Mesenchymal stem cell (in vitro differentiated cells and primary cell): Measurements from ENCODE around the gene SPATA22.

ENCODE experiments used
- DNase-seq: peaks from one replicate; pipeline ENCODE4 v3.0.0-alpha.2; 2013
- H2AFZ ChIP-seq: one replicate; pipeline ENCODE4 v1.6.1; 2013; ENCODE audit warnings: low read depth, mild to moderate bottlenecking, control low read depth, inconsistent platforms, low read length, moderate library complexity
- H2AK5ac ChIP-seq: 2 replicates; pipeline ENCODE4 v1.6.1; 2013; ENCODE audit warnings: low read length, moderate library complexity, mild to moderate bottlenecking, inconsistent platforms; ENCODE audit not compliant: severe bottlenecking
- H2BK120ac ChIP-seq: one replicate; pipeline ENCODE4 v1.6.1; 2013; ENCODE audit warnings: low read depth, mild to moderate bottlenecking, inconsistent platforms, low read length, moderate library complexity
- H2BK12ac ChIP-seq, 2 experiments: one replicate each; pipeline ENCODE4 v1.6.1; 2013; ENCODE audit warnings: inconsistent platforms in 2 of 2, low read length in 2 of 2, mild to moderate bottlenecking in 2 of 2, moderate library complexity in 2 of 2, control low read depth in 1 of 2
- H2BK15ac ChIP-seq: one replicate; pipeline ENCODE4 v1.6.1; 2013; ENCODE audit warnings: mild to moderate bottlenecking, low read depth, inconsistent platforms; ENCODE audit not compliant: poor library complexity, severe bottlenecking
- H2BK5ac ChIP-seq: 2 replicates; pipeline ENCODE4 v1.6.1; 2013; ENCODE audit warnings: low read depth, mild to moderate bottlenecking, low read length, control low read depth, inconsistent platforms; ENCODE audit not compliant: poor library complexity, severe bottlenecking
- H3K14ac ChIP-seq, 2 experiments: one replicate each; pipeline ENCODE4 v1.6.1; 2013; ENCODE audit warnings: inconsistent platforms in 2 of 2, low read length in 2 of 2, control low read depth in 1 of 2, mild to moderate bottlenecking in 1 of 2, moderate library complexity in 1 of 2
- H3K18ac ChIP-seq, 2 experiments: one replicate each; pipeline ENCODE4 v1.6.1; 2013; ENCODE audit warnings: inconsistent platforms in 2 of 2, low read length in 2 of 2, control low read depth in 1 of 2, low read depth in 1 of 2, mild to moderate bottlenecking in 1 of 2
- H3K23ac ChIP-seq, 2 experiments: one replicate each; pipeline ENCODE4 v1.6.1; 2013; ENCODE audit warnings: inconsistent platforms in 2 of 2, low read length in 2 of 2, mild to moderate bottlenecking in 2 of 2, moderate library complexity in 2 of 2, control low read depth in 1 of 2
- H3K27ac ChIP-seq: 2 replicates; pipeline ENCODE4 v1.5.1; 2013; ENCODE audit warnings: mild to moderate bottlenecking, moderate library complexity, low read length, control low read depth, inconsistent platforms; ENCODE audit not compliant: poor library complexity, severe bottlenecking
- H3K27me3 ChIP-seq, 2 experiments: 2 replicates each; pipeline versions ENCODE4 v1.6.1 to v1.7.0; 2013; ENCODE audit warnings: low read length in 2 of 2, mild to moderate bottlenecking in 2 of 2, moderate library complexity in 2 of 2, control low read depth in 1 of 2, inconsistent platforms in 1 of 2; ENCODE audit not compliant: control insufficient read depth in 1 of 2, insufficient read depth in 1 of 2
- H3K36me3 ChIP-seq, 2 experiments: 2 replicates each; pipeline versions ENCODE4 v1.6.1 to v1.7.0; 2013; ENCODE audit warnings: low read length in 2 of 2, control low read depth in 1 of 2, inconsistent platforms in 1 of 2, low read depth in 1 of 2, mild to moderate bottlenecking in 1 of 2; ENCODE audit not compliant: insufficient read depth in 2 of 2, control insufficient read depth in 1 of 2
- H3K4ac ChIP-seq, 2 experiments: one replicate each; pipeline ENCODE4 v1.6.1; 2013; ENCODE audit warnings: inconsistent platforms in 2 of 2, low read length in 2 of 2, mild to moderate bottlenecking in 2 of 2, moderate library complexity in 2 of 2, control low read depth in 1 of 2, low read depth in 1 of 2
- H3K4me1 ChIP-seq: 2 replicates; pipeline ENCODE4 v1.6.1; 2013; ENCODE audit warnings: low read depth, low read length, control low read depth; ENCODE audit not compliant: control insufficient read depth, insufficient read depth
- H3K4me2 ChIP-seq: 2 replicates; pipeline ENCODE4 v1.6.1; 2013; ENCODE audit warnings: low read length, mild to moderate bottlenecking, inconsistent platforms; ENCODE audit not compliant: poor library complexity, severe bottlenecking
- H3K4me3 ChIP-seq, 2 experiments: 2 replicates each; pipeline versions ENCODE4 v1.5.1 to v1.7.0; 2013; ENCODE audit warnings: low read length in 2 of 2, mild to moderate bottlenecking in 2 of 2, control low read depth in 1 of 2, low read depth in 1 of 2; ENCODE audit not compliant: insufficient read depth in 1 of 2
- H3K79me1 ChIP-seq: replicated peaks from 2 replicates; pipeline ENCODE4 v1.6.1; 2013; ENCODE audit warnings: mild to moderate bottlenecking, control low read depth, low read length, inconsistent platforms; ENCODE audit not compliant: poor library complexity, severe bottlenecking
- H3K9ac ChIP-seq: 2 replicates; pipeline ENCODE4 v1.7.0; 2013; ENCODE audit warnings: mild to moderate bottlenecking, low read length, moderate library complexity
- H3K9me3 ChIP-seq: 2 replicates; pipeline ENCODE4 v1.7.0; 2013; ENCODE audit warnings: mild to moderate bottlenecking, low read length; ENCODE audit not compliant: control insufficient read depth
- H4K8ac ChIP-seq: one replicate; pipeline ENCODE4 v1.6.1; 2013; ENCODE audit warnings: inconsistent platforms, mild to moderate bottlenecking, low read length, moderate library complexity
- H4K91ac ChIP-seq: one replicate; pipeline ENCODE4 v1.6.1; 2013; ENCODE audit warnings: mild to moderate bottlenecking, low read length, inconsistent platforms
- WGBS: methylation state at CpG from one replicate; pipeline ENCODE4 v1.1.7; 2013; ENCODE audit warnings: mixed read lengths; 5-methylcytosine and 5-hydroxymethylcytosine counted together

The SPATA22 gene

GRCh38 chr17:3503285-3503684 is 31.7 kb upstream of the SPATA22 start:
- Histone ChIP-seq H3K9ac (no peak overlapping the region), H2BK12ac (no peak overlapping the region), H2AK5ac (no peak overlapping the region), H3K9me3 (peaks cover 11% of the 10 kb centered on the region), H4K91ac (no peak overlapping the region), H3K27me3 (no peaks in the 10 kb centered on the region), H2BK5ac (no peak overlapping the region), H2BK120ac (no peak overlapping the region), H3K36me3 (no peaks in the 10 kb centered on the region), H2BK15ac (no peak overlapping the region), H3K23ac (no peak overlapping the region), H3K4me3 (no peak overlapping the region), H3K4ac (no peak overlapping the region), H3K14ac (no peak overlapping the region), H3K18ac (no peak overlapping the region), H4K8ac (no peak overlapping the region), H2AFZ (no peak overlapping the region), H3K79me1 (no peaks in the 10 kb centered on the region), H3K4me1 (no peaks in the 10 kb centered on the region), H3K4me2 (no peak overlapping the region), H3K27ac (no peak overlapping the region)
- no CpG with 5 or more reads among the region's 1 CpG for WGBS
- no peak for DNase-seq

GRCh38 chr17:3502466-3502865 is 30.8 kb upstream of the SPATA22 start:
- Histone ChIP-seq H2BK12ac (no peak overlapping the region), H4K91ac (no peak overlapping the region), H3K79me1 (no peaks in the 10 kb centered on the region), H2BK15ac (no peak overlapping the region), H3K23ac (no peak overlapping the region), H3K4ac (no peak overlapping the region), H3K4me2 (no peak overlapping the region), H2BK5ac (no peak overlapping the region), H3K36me3 (no peaks in the 10 kb centered on the region), H3K4me3 (no peak overlapping the region), H3K18ac (no peak overlapping the region), H4K8ac (no peak overlapping the region), H2AK5ac (no peak overlapping the region), H3K9ac (no peak overlapping the region), H3K9me3 (peaks cover 11% of the 10 kb centered on the region), H3K4me1 (no peaks in the 10 kb centered on the region), H2BK120ac (no peak overlapping the region), H3K14ac (no peak overlapping the region), H3K27ac (no peak overlapping the region), H3K27me3 (no peaks in the 10 kb centered on the region), H2AFZ (no peak overlapping the region)
- no peak for DNase-seq
- WGBS: 93% methylated on average over 4 of the region's 5 CpGs

GRCh38 chr17:3501344-3501743 is 29.7 kb upstream of the SPATA22 start:
- no peak overlapping the region for H3K4me2 ChIP-seq
- no peaks in the 10 kb centered on the region for H3K27me3 ChIP-seq
- no peak overlapping the region for H2BK5ac ChIP-seq
- no peak overlapping the region for H3K9ac ChIP-seq
- no peaks in the 10 kb centered on the region for H3K4me1 ChIP-seq
- 69% methylated on average over 5 of the region's 5 CpGs for WGBS
- no peak overlapping the region for H3K4me3 ChIP-seq
- no peak overlapping the region for H2BK120ac ChIP-seq
- no peak overlapping the region for H4K91ac ChIP-seq
- DNase-seq: no peak
- no peak overlapping the region for H2BK12ac ChIP-seq
- H2BK15ac ChIP-seq: no peak overlapping the region
- H3K4ac ChIP-seq: no peak overlapping the region
- H2AFZ ChIP-seq: no peak overlapping the region
- peaks cover 11% of the 10 kb centered on the region for H3K9me3 ChIP-seq
- H3K36me3 ChIP-seq: no peaks in the 10 kb centered on the region
- H3K18ac ChIP-seq: no peak overlapping the region
- H4K8ac ChIP-seq: no peak overlapping the region
- no peak overlapping the region for H3K23ac ChIP-seq
- no peak overlapping the region for H2AK5ac ChIP-seq
- no peak overlapping the region for H3K14ac ChIP-seq
- H3K79me1 ChIP-seq: no peaks in the 10 kb centered on the region
- H3K27ac ChIP-seq: no peak overlapping the region

GRCh38 chr17:3497101-3497500 is 25.5 kb upstream of the SPATA22 start:
- Histone ChIP-seq H2BK5ac (no peak overlapping the region), H3K36me3 (no peaks in the 10 kb centered on the region)

More at GRCh38 chr17:3497101-3497500, 25.5 kb upstream of the SPATA22 start:
- H2AK5ac ChIP-seq: no peak overlapping the region
- no peaks in the 10 kb centered on the region for H3K4me1 ChIP-seq
- no peak overlapping the region for H3K14ac ChIP-seq
- no peak for DNase-seq
- 60% methylated on average over 1 of the region's 7 CpGs for WGBS
- no peaks in the 10 kb centered on the region for H3K27me3 ChIP-seq
- H2BK12ac ChIP-seq: no peak overlapping the region
- no peak overlapping the region for H3K23ac ChIP-seq
- H3K9me3 ChIP-seq: peaks cover 15% of the 10 kb centered on the region
- no peak overlapping the region for H2BK15ac ChIP-seq
- no peak overlapping the region for H4K8ac ChIP-seq
- no peaks in the 10 kb centered on the region for H3K79me1 ChIP-seq
- H3K4me3 ChIP-seq: no peak overlapping the region
- H3K9ac ChIP-seq: no peak overlapping the region
- no peak overlapping the region for H4K91ac ChIP-seq
- H2AFZ ChIP-seq: no peak overlapping the region
- H3K18ac ChIP-seq: no peak overlapping the region
- no peak overlapping the region for H3K4me2 ChIP-seq
- H2BK120ac ChIP-seq: no peak overlapping the region
- no peak overlapping the region for H3K4ac ChIP-seq
- no peak overlapping the region for H3K27ac ChIP-seq
